Stimulated activated CD4-positive, alpha-beta T cell treated with anti-CD3 and anti-CD28 coated beads, Interleukin-15, amount 100 ng/mL, for 1 hour (primary cell): ENCODE data around the gene KIF16B.

Source experiments
- DNase-seq, 2 donors: peaks; one replicate each; pipeline ENCODE4 v3.0.0-alpha.2; 2020; ENCODE audit warnings: low read depth in 1 of 2, low spot score in 1 of 2

The KIF16B gene

GRCh38 chr20:16483024-16483423 lies 90.2 kb downstream of the KIF16B start:
- no peak for DNase-seq

- DNase-seq = no peak
These were observed 91.3 kb downstream of the KIF16B start for GRCh38 chr20:16481977-16482376.

GRCh38 chr20:16479666-16480065 lies 93.6 kb downstream of the KIF16B start:
- DNase-seq = no peak

GRCh38 chr20:16477632-16478031 lies 95.6 kb downstream of the KIF16B start:
- DNase-seq = no peak

GRCh38 chr20:16476032-16476431 lies 97.2 kb downstream of the KIF16B start:
- no peak for DNase-seq

GRCh38 chr20:16475225-16475624 lies 98.0 kb downstream of the KIF16B start:
- DNase-seq = no peak

GRCh38 chr20:16474363-16474762 lies 98.9 kb downstream of the KIF16B start:
- no peak for DNase-seq

- DNase-seq = no peak
These were observed 101.0 kb downstream of the KIF16B start for GRCh38 chr20:16472045-16472872.

GRCh38 chr20:16469395-16469905 lies 103.8 kb downstream of the KIF16B start:
- no peak for DNase-seq

GRCh38 chr20:16462711-16463110 lies 110.5 kb downstream of the KIF16B start:
- DNase-seq = no peak

- DNase-seq = no peak
These were observed 114.1 kb downstream of the KIF16B start for GRCh38 chr20:16459019-16459700.

- DNase-seq = no peak
These were observed 115.7 kb downstream of the KIF16B start for GRCh38 chr20:16457514-16457913.

- no peak for DNase-seq
These were observed 117.9 kb downstream of the KIF16B start for GRCh38 chr20:16455324-16455723.

GRCh38 chr20:16451982-16452381 lies 121.3 kb downstream of the KIF16B start:
- no peak for DNase-seq

- no peak for DNase-seq
These were observed 122.2 kb downstream of the KIF16B start for GRCh38 chr20:16451001-16451400.

- no peak for DNase-seq
These were observed 126.3 kb downstream of the KIF16B start for GRCh38 chr20:16446991-16447390.

GRCh38 chr20:16446246-16446645 lies 127.0 kb downstream of the KIF16B start:
- DNase-seq = no peak

- no peak for DNase-seq
These were observed 127.8 kb downstream of the KIF16B start for GRCh38 chr20:16445482-16445881.

GRCh38 chr20:16444057-16444777 lies 129.0 kb downstream of the KIF16B start:
- DNase-seq = no peak

- no peak for DNase-seq
These were observed 131.6 kb downstream of the KIF16B start for GRCh38 chr20:16441546-16442164.

GRCh38 chr20:16440686-16441085 lies 132.6 kb downstream of the KIF16B start:
- no peak for DNase-seq
